RWPE1 (cell line): ENCODE results near the gene LCE3C.

Source experiments
- CTCF ChIA-PET: fragments of 350-600 bp; sonication (Branson Sonifier 250); formaldehyde crosslinking; extraction: SDS; loops from one replicate; lab custom pipeline; 2021; lab: Yijun Ruan, JAX
- POLR2A ChIA-PET: fragments of 400-600 bp; formaldehyde crosslinking; extraction: SDS; loops from one replicate; lab custom pipeline; 2020; ENCODE audit warnings: antibody characterized with exemption; ENCODE audit not compliant: low non-redundant PET; lab: Yijun Ruan, JAX
- DNase-seq: peaks from one replicate; pipeline ENCODE4 v3.0.0; 2012; ENCODE audit warnings: low spot score
- H3K27ac ChIP-seq: fragments of 450-650 bp; 2 replicates; pipeline ENCODE4 v1.5.1; 2017
- CTCF ChIP-seq: fragments of 450-650 bp; conservative IDR thresholded peaks from 2 replicates; pipeline ENCODE4 v1.5.1; 2017; ENCODE audit warnings: low read depth, mild to moderate bottlenecking

LCE3C gene

GRCh38 chr1:152582647-152583046 lies 17.4 kb upstream of the LCE3C start:
- no peak overlapping the region for H3K27ac ChIP-seq
- peak; percentile 62 for DNase-seq
- ChIA-PET POLR2A (no interaction called here), CTCF (no interaction called here)
- TF ChIP-seq CTCF, result no peak

- ChIA-PET POLR2A (no interaction called here), CTCF (no interaction called here)
- H3K27ac ChIP-seq, result no peak overlapping the region
- no peak for DNase-seq
- no peak for TF ChIP-seq CTCF
Observed at GRCh38 chr1:152585586-152585985, 14.4 kb upstream of the LCE3C start.

- no peak overlapping the region for H3K27ac ChIP-seq
- no peak for DNase-seq
- POLR2A ChIA-PET, result no interaction called here
- CTCF ChIA-PET, result no interaction called here
- TF ChIP-seq CTCF, result no peak
Observed at GRCh38 chr1:152596986-152597385, 3.0 kb upstream of the LCE3C start.

GRCh38 chr1:152613511-152613910 lies 13.5 kb downstream of the LCE3C start, which contains the start of gene LCE3B:
LCE3B (plus strand) TSS chr1:152613811; CDS start chr1:152613811, 0 bp downstream.
- no peak within 1 kb of the TSS for H3K27ac ChIP-seq
- ChIA-PET POLR2A (no interaction called here), CTCF (no interaction called here)
- no peak for DNase-seq
- no peak for TF ChIP-seq CTCF

GRCh38 chr1:152621993-152622392 lies 22.0 kb downstream of the LCE3C start:
- CTCF ChIA-PET, result interaction anchor here (0.6 kb wide), 1 partner anchor 146 kb away, joined by 3 read pairs; no protein-coding TSS in a partner anchor
- no peak overlapping the region for H3K27ac ChIP-seq
- POLR2A ChIA-PET, result no interaction called here
- TF ChIP-seq CTCF, result no peak
- no peak for DNase-seq

- peak within 1 kb of the TSS; percentile 23 for H3K27ac ChIP-seq
- TF ChIP-seq CTCF, result no peak
- CTCF ChIA-PET, result interaction anchor here (0.5 kb wide), 1 partner anchor 802 kb away, joined by 3 read pairs; no protein-coding TSS in a partner anchor
- POLR2A ChIA-PET, result no interaction called here
- DNase-seq, result no peak
Observed at GRCh38 chr1:152622803-152623202, 22.8 kb downstream of the LCE3C start, which contains the start of gene LCE3A. LCE3A (minus strand) TSS chr1:152623103; CDS start chr1:152623103, 0 bp downstream.
